ENCODE measurements around the gene WDR74. TPM values are rescaled to one million over a fixed set of nuclear protein-coding genes. Genes with fewer than 3 reads are reported as not detected.

WDR74 gene
- total and polyA plus RNA-seq, 9 of the 15 experiments (the other 6 are each of a cell fraction or from before 2014, with no cell fraction given) = 32.7 to 210 (median 114) TPM

GRCh38 chr11:62787005-62787759 lies 52.2 kb downstream of the WDR74 start, which contains the start of gene TMEM179B (continued):
- TF ChIP-seq YY1 (IDR thresholded peaks at IDR 0.05; ENCODE audit: borderline replicate concordance in 1 of 3, control insufficient read depth in 1 of 3, extremely low read depth in 1 of 3, insufficient read depth in 3 of 3, insufficient read length in 1 of 3, insufficient replicate concordance in 2 of 3, low read depth in 1 of 3, low read length in 2 of 3) (peak; percentile 70 to 95 (median 91)), ZNF644 (tag; IDR thresholded peaks at IDR 0.05; ENCODE audit: low read depth) (no peak), ZNF76 (CRISPR knock-in tag; IDR thresholded peaks at IDR 0.05; ENCODE audit: borderline replicate concordance) (no peak), FOXK2 (conservative IDR thresholded peaks at IDR 0.05 in 1 of 2, IDR thresholded peaks at IDR 0.05 in 1 of 2; ENCODE audit: low read depth in 2 of 2) (peak; percentile 76 to 83; a peak in 3 of 4 replicates), ZNF589 (CRISPR knock-in tag; IDR thresholded peaks at IDR 0.05; ENCODE audit: low read depth) (peak; percentile 57; the same call in 1 of the 2 replicates), ZNF280B (CRISPR knock-in tag; IDR thresholded peaks at IDR 0.05) (0 out of 2 replicates have a peak, but pooled peaks have one; percentile 10), FOSL1 (tag; conservative IDR thresholded peaks at IDR 0.05) (peak; percentile 62), HOXB6 (CRISPR knock-in tag; IDR thresholded peaks at IDR 0.05; ENCODE audit: borderline replicate concordance) (no peak), ETV5 (CRISPR knock-in tag; IDR thresholded peaks at IDR 0.05; ENCODE audit: low read depth) (peak; percentile 81), CLOCK (CRISPR knock-in tag; IDR thresholded peaks at IDR 0.05; ENCODE audit: borderline replicate concordance) (no peak), DNMT1 (IDR thresholded peaks at IDR 0.05) (peak; percentile 85; the same call in 1 of the 2 replicates), MAZ (CRISPR knock-in tag; conservative IDR thresholded peaks at IDR 0.05 in 1 of 2, IDR thresholded peaks at IDR 0.05 in 1 of 2) (peak; percentile 89 to 95), TAF1 (IDR thresholded peaks at IDR 0.05; ENCODE audit: control insufficient read depth, extremely low read depth, insufficient read depth, low read length, severe bottlenecking) (peak; percentile 90), HSF4 (CRISPR knock-in tag; IDR thresholded peaks at IDR 0.05; ENCODE audit: borderline replicate concordance) (no peak), ILK (tag; IDR thresholded peaks at IDR 0.05; ENCODE audit: borderline replicate concordance, low read depth) (no peak), BCOR (IDR thresholded peaks at IDR 0.05) (no peak; the same call in 1 of the 2 replicates), GATAD2B (IDR thresholded peaks at IDR 0.05; ENCODE audit: borderline replicate concordance) (peak; percentile 29; the same call in 1 of the 2 replicates), MYNN (IDR thresholded peaks at IDR 0.05) (peak; percentile 15; the same call in 1 of the 2 replicates), MYNN (CRISPR knock-in tag; IDR thresholded peaks at IDR 0.05) (no peak), SRSF1 (IDR thresholded peaks at IDR 0.05; ENCODE audit: low read depth, low read length) (no peak)

Data from K562 (cell line).